GM21526 (cell line): ENCODE data around the gene UCP2.
"Not testable (repeated sequence)": the region's sequence is repeated elsewhere in the genome, so short reads cannot be mapped to it uniquely, and the experiment has no call there.

ENCODE experiments used
- ATAC-seq: cut with Tn5 transposase; IDR thresholded peaks from one replicate; pipeline ENCODE4 v1.9.1; 2021; ENCODE audit warnings: moderate library complexity; ENCODE audit not compliant: unreplicated experiment, low FRiP score

Gene UCP2

GRCh38 chr11:73996161-73996747 is 13.6 kb upstream of the UCP2 start:
- ATAC-seq = no peak

DNA sequence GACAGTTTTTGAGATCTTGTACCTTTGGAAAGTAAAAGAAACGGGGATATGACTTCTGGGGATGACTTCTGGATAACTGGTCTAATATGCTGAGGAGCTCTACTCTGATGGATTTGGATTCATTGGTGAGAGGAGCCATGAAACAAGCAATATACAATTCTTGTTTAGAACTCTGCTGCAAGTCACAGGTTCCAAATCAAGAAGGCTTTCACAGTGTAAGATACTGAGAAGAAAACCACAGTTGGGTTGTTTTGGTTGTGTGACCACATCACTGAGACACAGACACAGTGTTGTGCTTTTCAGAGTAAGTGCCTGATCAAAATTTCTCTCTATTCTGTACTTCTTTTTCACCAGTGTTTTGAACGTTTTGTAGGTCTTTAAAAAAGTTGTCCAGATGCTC is 13.1 kb upstream of the UCP2 start:
- peak; percentile 50 for ATAC-seq

DNA sequence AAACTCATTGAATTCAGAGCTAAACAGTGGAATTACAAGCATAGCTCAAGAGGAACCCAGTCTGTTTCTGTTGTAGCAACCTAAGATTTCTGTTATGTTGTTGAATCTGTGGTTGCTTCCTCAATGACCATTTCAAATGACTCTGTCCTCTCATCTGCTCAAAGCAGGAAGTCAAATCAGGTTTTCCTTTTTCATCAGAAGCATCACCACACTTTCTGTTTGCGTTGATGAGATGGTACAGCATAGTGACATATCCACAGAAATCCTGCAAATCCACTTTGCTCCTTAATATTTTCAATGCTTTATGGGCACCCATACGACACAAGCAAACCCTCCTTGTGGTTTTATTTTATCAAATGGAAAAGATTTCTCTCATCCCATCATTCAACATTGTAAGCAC is 12.6 kb upstream of the UCP2 start:
- ATAC-seq = no peak

- ATAC-seq = no peak
Measured at GRCh38 chr11:73991471-73992006, 8.9 kb upstream of the UCP2 start.

- no peak for ATAC-seq
Measured at GRCh38 chr11:73990730-73991129, 8.1 kb upstream of the UCP2 start.

DNA sequence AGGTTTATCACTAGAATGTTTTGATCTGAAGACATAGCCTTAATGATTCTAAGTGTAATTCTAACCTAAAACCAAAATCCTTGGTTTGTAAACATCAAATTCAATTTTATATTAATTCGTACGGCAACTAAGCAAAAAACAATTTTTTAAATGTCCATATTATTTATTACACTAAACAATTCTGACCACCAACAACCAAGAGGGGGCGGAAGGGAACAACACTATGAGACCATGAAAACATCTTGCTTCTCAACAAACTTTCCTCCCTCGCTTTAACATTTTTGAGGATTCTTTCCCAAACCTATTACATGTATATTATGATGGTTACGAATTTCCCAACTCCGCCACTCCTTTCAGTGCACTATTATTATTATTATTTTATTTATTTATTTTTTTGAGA is 6.5 kb upstream of the UCP2 start:
- no peak for ATAC-seq

GRCh38 chr11:73988227-73988626 is 5.6 kb upstream of the UCP2 start:
- ATAC-seq = no peak

GRCh38 chr11:73985661-73986060 is 3.0 kb upstream of the UCP2 start:
- ATAC-seq = not testable (repeated sequence)

DNA sequence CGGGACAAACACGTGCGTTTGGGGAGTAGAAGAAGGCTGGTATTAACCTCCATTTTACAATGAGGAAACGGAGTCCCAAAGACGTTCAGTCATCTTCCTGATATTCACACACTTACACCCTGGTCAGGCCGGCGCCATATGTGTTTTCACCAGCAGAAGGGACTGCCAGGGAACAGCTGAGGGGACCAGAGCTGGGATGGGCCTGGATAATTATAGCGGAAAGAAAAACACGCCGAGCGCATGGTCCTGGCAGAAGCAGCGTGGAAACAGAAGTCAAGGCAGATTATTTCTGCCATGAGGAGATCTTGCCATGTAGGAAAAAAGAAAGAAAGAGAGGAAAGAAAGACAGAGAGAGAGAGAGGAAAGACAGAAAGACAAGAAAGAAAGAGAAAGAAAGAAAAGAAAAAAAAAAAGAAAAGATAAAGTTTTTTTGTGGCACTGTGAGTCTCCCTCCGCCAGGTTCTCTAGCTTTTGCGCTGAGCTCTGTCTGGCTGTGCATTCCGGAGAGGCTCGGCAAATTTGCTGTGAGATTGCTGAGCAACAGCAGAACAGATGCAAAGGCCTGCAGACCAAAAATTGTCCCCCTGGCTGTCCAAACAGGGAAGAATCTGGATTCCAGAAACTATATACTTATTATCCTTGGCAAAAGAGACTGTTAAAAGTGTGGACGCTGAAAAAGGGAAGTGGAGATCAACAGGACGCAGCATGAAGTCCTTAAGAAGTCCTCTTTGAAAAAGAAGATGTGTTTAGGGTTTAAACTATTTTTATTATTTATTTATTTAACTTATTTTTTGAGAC is 1.3 kb upstream of the UCP2 start:
- no peak for ATAC-seq

- ATAC-seq = peak; percentile 61
Measured at GRCh38 chr11:73982990-73983740, 522 bp upstream of the UCP2 start.

- no peak for ATAC-seq
Measured at GRCh38 chr11:73981051-73981805, 1.4 kb downstream of the UCP2 start.

DNA sequence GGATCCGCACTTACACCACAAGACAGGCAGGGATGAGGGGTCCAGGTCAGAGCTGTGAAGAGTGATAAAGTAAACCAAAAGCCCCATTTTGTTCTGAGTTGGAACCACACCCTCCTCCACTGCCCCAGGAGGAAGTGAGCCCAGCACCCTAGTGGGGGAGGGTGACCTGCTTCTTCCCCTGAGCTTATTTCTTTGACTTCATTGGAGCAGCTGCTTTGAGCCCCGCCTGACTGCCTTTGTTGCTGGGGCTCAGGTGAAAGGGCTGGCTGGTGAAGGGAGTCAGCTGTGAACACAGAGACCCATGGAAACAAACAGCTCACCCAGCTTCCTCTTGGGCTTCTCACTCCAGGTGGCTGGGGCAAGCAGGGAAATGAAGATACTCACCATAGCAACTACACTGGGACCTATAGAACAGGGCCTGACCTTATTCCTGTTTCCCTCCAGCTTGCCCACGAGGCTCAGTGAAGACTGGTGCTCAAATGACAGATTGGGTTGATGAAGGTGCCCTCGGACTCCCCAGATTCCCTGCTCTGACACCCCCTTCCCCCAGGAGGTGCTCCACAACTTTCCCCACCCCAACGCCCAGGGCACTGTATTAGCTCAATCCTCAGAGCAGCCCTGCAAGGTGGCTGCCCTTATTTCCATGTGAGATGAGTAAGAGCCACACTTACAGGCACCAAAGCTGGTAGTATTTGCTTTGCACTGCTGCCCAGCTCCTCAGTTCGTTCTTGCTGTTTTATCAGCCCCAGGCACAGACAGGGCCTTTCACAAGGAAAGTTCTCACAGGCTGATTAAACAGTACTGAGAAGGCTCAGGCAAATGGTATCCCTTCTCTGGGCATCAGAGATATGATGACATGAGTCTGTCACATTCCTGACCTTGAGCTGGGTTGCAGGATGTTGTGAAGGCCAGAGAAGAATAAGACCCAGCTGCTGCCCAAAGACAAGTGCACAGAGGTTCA is 2.4 kb downstream of the UCP2 start:
- ATAC-seq = peak; percentile 41

GRCh38 chr11:73978576-73979086 is 4.0 kb downstream of the UCP2 start:
- ATAC-seq = no peak

DNA sequence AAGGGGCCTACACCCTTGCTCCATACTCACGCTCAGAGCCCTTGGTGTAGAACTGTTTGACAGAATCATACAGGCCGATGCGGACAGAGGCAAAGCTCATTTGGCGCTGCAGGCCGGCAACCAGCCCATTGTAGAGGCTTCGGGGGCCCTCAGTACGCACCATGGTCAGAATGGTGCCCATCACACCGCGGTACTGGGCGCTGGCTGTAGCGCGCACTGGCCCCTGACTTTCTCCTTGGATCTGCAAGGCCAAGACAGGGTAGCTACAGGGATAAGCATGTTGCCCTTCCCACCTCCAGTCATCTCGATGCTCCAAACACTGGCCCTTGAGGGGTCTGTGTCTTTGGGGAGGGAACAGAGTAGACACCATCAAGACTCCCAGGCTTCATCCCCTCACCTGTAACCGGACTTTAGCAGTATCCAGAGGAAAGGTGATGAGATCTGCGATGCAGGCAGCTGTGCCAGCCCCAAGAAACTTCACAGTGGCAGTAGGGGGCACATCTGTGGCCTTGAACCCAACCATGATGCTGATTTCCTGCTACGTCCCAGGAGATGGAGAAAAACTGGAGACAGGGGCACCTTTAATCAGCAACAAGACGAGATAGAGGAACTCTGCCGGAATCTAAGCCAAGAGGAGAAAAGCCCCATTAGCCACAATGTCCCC is 4.7 kb downstream of the UCP2 start:
- no peak for ATAC-seq

- ATAC-seq = no peak
Measured at GRCh38 chr11:73976451-73977151, 6.0 kb downstream of the UCP2 start.

GRCh38 chr11:73975479-73975757 is 7.2 kb downstream of the UCP2 start:
- no peak for ATAC-seq

DNA sequence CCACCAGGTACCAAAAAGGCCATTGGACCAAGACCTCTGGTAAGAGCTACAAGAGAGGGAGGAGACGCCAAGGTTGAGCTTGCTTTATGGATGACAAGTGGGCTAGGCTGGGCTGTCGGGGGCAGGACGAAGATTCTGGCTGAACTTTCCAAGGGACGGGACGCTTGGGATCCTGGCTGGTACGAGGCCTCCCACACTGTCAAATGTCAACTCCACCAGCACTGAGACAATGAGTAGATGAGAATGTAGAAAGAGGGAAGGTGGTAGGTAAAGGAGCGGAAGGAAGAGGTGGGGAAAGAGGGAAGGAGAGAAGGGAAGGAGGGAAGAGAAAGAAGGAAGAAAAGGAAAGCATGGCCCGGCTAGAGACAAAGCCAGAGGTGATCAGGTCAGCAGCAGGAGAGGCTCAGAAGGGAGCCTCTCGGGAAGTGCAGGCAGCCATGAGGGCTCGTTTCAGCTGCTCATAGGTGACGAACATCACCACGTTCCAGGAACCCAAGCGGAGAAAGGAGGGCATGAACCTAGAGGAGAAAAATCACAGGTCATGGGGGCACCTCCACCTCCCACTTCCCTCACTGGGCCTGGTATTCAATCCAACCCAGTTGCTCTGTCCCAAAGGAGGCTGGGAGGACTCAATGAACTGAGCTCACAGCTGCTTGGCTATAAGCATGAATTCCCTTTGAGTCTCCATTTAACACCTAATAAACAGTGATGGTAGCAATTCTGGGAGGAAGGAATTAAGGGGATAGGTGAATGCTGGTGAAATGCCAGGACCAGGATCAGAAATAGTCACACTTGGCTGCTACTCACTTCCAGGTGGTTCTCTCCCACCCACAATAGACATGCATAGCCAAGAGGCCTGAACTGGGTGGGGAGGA is 7.8 kb downstream of the UCP2 start:
- ATAC-seq = no peak
